Stimulated activated CD8-positive, alpha-beta memory T cell treated with anti-CD3 and anti-CD28 coated beads, Interleukin-12 subunit alpha, Interleukin-12 subunit beta, amount 100 ng/mL, for 24 hours (primary cell): ENCODE measurements around the gene KRTAP10-1.
"Not testable (repeated sequence)": the region's sequence is repeated elsewhere in the genome, so short reads cannot be mapped to it uniquely, and the experiment has no call there.

Source experiments
- DNase-seq: peaks from one replicate; pipeline ENCODE4 v3.0.0-alpha.2; 2020; ENCODE audit errors: extremely low read depth

The KRTAP10-1 gene

DNA sequence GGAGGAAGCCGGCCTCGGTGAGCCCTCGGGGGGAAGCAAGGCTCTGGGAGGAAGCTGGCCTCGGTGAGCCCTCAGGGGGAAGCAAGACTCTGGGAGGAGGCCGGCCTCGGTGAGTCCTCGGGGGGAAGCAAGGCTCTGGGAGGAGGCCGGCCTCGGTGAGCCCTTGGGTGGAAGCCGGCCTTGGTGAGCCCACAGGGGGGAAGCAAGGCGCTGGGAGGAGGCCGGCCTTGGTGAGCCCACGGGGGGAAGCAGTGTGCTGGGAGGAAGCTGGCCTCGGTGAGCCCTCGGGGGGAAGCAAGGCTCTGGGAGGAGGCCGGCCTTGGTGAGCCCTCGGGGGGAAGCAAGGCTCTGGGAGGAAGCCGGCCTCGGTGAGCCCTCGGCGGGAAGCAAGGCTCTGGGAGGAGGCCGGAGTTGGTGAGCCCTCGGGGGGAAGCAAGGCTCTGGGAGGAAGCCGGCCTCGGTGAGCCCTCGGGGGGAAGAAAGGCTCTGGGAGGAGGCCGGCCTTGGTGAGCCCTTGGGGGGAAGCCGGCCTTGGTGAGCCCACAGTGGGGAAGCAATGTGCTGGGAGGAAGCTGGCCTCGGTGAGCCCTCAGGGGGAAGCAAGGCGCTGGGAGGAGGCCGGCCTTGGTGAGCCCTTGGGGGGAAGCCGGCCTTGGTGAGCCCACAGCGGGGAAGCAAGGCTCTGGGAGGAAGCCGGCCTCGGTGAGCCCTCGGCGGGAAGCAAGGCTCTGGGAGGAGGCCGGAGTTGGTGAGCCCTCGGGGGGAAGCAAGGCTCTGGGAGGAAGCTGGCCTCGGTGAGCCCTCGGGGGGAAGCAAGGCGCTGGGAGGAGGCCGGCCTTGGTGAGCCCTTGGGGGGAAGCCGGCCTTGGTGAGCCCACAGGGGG, 36.7 kb downstream of the KRTAP10-1 start:
- not testable (repeated sequence) for DNase-seq

DNA sequence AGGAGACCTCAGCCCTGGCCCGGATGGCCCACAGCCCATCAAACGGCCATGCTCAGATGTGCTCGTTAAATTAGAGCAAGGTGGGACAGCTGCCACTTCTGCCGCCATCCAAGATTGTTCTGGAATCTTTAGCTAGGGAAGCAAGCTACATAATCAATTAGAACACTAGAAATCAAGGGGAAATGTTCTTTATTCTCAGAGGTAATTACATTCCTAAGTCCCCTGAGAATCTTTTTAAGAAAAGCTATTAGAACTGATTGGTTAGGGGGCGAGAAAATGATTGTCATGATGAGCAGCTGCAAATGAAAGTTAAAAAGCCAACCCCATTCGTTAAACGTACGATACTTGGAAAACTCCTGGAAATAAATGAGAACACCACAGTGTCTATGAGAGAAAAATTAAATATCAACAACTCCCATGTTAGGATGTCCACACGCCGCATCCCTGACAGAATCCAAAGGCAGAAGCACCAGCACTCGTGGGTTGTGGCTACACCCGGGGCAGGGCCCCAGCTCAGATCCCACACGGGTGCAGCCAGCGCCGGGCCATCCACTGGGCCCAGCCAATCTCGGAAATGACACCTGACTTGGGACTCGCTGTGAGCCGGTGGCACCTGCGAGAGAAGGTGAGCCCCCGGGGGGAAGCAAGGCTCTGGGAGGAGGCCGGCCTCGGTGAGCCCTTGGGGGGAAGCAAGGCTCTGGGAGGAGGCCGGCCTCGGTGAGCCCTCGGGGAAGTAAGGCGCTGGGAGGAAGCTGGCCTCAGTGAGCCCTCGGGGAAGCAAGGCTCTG, 37.6 kb downstream of the KRTAP10-1 start:
- no peak for DNase-seq

DNA sequence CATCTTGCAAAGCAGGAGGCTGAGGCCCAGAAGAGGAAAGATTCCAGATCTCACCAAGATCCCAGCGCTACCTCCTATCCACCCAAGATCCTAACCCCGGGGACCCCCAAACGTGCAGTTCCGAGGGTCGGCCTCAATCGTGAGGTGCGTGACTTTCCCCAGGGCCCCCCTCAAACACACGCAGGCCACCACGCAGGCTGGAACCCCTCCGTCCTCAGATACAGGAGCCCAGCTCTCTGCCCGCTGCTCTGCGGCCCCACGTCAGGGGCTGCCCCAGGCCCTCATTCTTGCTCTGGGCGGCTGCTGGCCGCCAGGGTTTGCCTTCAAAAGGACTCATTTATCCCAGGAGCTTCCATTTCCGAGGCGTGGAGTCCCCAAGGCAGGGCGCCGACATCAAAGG, 39.9 kb downstream of the KRTAP10-1 start:
- no peak for DNase-seq

DNA sequence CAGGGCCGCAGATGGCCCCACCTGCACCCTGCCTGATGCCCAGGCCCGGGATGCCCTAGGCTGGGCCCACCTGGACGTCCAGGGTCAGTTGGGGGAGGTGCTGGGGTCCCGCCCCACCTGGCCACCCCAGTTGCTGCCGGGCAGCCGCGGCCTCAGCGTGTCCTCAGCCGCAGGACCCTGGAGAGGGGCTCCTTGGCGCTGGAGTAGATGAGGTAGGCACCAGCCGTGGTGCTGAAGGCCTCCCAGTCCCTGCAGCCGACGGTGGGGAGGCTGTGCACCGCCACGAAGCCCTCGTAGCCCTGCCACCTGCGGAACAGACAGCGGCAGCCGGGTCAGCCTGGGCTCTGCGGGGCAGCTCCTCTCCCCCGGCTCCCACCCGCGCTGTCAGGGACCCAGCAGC, 40.4 kb downstream of the KRTAP10-1 start:
- DNase-seq, result no peak

DNA sequence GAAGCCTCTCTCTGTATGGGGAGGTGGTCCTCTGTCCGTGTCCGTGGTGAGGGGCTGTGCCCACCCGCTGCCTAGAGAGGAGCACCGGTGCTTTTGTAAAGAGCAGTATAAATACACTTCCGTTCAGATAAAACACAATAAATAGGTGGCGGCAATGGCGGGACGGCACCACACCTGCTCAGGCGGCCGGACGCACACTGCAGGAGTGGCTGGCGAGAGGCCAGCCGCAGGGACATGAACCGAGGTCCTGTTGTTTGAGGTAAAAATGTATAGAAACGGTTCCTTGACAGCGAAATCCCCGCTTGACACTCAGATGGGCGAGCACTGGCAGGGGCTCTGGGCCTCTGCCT, 40.8 kb downstream of the KRTAP10-1 start:
- no peak for DNase-seq

DNA sequence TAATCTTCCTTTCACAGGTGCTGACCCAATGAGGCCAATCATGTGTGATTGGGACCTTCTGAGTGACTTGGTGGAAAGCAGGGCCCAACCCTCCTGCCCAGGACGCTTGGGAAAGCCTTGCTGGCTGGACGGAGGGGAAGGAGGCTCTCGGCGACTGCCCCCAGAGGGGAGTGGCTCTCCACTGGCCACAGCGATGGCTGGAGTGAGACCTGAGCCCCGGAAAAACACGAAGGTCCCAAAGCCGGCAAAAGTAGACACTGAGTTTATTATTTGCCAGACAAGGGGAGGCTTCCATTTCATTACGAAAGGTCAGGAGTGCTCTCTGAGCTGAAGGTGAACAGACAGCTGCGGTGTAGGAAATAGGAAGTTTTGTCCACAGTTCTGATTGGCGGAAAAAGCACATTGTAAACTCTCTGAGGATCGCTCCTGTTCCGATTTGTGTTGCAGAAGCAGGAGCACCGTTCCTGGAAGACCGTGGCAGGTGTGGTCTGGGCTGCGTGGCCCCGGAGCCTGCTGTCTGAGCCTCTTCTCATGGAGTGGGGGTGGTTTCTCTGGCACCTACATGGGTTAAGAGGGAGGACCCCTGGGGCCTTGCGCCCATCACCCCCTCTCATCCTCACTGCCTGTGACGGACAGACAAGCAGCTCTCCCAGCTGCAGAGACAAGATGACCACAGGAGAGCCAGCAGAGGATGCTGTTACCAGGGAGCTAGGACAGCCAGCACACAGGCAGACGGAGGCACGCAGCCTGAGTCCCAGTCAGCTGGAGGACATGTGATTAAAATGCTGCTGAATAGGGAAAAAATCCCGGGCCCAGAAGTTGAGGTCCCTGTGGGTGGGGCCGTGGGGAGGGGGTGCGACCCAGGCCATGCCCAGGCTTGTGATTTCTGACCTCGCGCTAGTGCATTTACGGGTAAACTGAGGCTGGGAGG, 41.5 kb downstream of the KRTAP10-1 start:
- no peak for DNase-seq

DNA sequence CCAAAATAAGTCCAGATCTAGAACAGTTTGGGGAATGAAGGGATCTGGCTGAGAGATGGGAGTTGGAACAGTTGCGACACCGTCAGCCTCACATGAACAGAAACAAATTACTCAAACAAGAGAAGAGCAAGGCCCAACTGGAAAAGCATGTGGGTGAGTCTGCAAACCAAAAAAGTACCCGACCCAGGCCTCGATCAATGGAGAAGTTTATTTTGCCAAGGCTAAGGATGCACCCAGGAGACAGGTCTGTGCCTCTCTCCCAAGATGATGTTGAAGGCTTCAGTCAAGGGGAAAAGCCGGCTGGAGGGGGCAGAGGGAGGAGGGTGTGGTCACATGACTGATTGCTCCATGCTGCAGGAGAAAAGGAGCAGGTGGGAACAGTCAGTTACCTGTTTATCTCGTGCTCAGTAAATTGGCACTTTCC, 42.3 kb downstream of the KRTAP10-1 start:
- no peak for DNase-seq

DNA sequence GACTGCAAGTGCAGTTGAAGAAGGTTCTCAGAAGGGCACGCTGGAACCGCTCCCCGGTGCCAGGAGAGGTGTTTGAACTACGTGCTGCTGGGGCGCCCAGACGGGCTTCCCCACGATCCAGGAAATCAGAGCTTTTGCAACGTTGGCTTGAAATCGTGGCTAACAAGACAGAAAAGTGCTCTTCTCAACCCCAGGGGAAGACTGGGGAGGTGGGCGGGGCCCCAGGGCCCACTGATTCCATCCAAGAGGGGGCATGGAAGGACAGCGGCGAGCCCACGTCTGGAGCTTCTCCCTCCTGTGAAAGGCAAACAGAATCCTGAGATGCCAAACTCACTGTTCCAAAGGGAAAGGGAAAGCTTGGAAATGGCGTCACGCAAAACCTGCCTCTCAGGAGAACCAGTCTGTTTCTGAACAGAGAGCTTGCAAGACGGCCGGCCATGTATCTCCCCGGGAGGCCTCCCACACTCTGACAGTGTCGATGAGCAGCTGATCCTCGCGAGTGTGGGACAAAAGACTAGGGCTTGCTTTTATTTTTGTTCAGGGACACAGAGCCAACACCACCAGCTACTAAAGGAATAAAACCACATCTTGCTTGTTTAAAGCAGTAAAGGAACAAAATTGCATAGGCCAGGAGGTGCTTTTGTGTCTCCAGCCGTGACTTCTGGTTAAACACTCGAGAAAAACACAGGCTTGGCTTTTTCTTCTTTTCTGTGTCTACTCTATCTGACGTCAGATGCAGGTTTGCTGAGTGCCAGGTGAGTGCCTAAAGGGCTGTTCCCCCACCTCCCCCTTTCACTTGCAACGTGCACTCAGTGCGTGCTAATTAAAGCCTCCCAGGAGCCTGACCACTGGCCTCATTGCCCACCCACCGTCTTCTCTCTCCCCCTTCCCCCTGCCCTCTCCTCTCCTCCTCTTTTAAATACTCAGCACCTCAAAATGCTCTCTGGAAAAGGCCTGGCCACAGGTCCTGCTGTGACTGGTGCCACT, 43.1 kb downstream of the KRTAP10-1 start:
- DNase-seq, result no peak

DNA sequence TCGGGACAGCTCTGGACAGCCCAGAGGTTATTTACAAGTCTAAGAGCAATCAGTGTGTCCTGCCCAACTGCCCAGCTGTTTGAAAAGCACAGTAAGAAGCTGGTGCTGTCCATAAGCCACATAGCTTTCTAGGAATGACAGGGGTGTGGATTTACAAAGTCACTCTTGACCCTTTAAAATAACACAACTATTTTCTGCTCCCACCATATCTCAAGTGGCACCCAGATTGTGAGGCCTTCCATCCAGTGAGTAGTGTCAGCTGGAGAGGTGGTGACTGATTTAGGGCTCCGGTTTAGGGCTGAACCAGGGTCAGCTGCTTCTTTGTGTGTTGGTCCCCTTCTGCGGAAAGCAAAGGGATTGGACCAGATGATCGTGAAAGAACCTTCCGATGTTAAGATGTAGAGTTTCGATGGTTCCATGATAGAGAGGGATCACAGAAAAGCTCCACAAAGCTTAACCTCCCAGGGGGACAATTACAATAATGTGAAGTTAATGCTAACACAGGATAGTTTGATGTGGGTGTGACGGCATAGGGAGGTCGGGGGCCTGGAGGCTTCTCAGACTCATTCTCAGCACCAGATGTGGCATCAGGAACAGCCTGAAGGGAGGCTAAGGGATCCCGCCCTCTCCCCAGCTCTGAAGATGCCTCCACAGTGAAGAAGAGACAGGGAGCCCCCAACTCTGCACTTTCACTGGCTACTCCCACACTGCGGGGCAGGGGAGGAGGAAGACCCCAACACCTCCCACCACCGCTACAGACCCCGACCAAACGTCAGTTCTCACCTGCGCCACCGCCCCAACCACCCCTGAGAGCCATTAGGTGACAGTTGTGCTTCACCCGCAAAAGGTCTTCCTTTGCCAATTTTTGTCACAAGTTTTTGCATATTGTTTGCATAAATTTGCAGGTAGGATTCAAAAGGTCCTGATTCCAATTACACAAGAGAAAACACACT, 44.1 kb downstream of the KRTAP10-1 start:
- DNase-seq, result no peak

DNA sequence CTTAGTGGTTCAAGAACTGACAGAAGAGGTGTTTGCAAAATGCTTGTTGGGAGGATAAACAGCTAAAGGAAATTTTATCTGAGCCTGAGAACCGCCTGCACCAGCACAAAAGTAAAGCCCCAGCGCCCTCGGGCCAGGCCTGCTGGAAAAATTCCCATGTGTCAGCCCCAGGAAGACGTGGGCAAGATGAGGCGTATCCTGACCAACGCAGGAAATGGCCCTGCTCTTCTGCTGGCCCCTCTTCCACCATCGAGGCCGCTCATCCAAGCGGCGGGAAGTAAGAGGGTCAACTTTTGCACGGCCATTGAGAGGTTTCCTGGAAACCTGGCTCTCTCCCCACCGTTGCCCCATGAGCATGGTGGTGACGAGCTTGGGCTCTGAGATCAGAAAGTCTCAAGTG, 45.0 kb downstream of the KRTAP10-1 start:
- no peak for DNase-seq

DNA sequence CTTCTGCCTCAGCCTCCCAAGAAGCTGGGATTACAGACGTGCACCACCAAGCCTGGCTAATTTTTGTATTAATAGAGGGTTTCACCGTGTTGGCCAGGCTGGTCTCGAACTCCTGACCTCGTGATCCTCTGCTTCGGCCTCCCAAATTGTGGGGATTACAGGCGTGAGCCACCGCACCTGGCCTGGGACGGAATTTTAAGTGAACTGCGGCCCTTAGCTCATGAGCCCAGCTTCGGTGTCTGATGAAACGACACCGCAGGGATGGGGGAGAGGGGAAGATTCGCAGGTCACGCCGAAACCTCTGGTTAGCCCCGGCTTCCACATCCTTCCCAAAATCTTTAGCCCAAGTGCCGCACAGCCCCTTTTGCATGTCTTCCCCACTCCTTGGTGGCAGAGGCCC, 45.6 kb downstream of the KRTAP10-1 start:
- no peak for DNase-seq

DNA sequence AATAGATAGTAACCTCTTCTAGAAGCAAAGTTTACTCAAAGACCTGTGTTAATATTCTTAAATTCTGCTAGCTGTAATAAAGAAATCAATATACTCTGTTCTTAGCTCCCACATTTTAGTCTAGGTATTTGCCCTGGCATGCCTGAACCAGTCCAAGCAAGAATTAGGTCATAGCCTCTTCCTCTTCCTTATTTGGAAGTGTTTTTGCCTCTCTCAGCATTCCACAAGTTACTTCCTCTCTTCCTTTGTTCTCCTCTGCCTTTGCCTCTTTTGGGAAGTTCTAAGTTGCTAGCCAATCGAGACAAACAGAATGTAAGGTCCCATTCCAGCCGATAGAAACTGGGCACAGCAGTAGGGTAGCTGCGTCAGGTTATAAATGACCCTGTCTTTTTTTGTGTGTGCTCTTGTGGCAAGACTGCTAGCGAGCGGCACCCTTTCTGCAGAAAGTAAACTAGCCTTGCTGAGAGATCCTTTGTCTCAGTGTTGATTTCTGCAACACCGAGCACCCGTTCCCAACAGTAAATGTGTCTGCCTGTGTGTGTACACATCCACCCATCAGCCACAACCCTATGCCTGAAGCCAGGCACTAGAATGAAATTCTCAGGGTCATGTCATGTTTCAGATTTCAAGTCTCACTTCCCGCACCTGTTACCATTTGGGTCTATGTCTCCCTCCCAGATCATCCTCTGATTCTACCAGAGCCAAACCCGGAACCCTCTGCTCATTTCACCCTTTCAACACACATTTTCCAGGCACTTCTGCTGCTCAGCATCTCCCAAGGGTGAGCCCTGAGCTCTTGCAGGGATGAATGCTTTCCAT, 47.2 kb downstream of the KRTAP10-1 start:
- DNase-seq, result no peak

DNA sequence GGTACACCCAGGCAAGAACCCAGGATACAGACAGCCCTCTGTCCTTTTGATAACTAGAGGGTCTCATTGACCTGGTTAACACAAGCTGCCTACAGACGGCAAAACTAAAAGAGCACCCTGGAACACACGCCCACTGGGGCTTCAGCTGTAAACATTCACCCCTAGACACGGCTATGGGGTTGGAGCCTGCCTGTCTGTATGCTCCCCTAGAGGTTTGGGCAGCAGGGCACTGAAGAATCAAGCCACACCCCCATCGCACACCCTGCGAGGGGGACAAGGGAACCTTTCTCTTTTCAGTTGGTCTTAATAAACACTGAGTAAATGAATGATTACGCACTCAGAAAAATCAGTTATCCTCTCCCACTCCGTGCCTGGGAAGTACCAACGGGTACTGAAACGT, 49.2 kb downstream of the KRTAP10-1 start:
- no peak for DNase-seq

DNA sequence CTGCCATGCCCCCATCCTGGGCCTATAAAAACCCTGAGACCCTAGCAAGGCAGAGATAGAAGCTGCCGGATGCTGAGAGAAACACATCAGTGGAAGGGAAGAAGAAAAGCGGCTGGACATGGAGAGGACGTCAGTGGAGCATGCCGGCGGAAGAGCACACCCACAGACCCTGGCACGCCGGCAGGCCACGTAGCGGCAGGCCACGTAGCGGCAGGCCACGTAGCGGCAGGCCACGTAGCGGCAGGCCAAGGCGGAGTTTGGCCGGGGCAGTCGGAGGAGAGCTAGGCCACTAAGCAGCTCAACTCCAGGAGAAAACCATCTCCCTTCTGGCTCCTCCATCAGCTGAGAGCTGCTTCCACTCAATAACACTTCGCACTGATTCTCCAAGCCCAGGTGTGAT, 49.6 kb downstream of the KRTAP10-1 start:
- DNase-seq, result no peak

DNA sequence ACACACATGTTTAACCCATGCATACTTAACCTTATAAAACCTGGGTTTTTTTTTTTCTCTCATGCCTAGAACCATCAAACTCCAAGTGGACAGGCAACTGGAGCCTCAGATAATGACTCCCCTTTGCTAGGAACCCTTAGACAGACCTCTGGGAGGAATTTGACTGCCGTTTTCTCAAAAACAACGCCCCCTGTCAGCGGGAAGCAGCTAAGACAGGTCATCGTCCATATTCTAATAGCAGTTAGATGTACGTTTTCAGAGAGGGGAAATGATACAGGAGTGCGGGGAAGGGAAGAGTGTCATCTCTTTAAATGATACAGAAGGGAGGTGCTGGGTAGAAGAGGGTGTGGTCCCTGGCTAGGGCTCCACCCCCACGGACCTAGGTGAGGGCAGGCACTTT, 50.0 kb downstream of the KRTAP10-1 start:
- no peak for DNase-seq
